MM.1S (cell line): ENCODE data around the gene CPLX1.

Source experiments
- DNase-seq: peaks from one replicate; pipeline ENCODE4 v3.0.0-alpha.2; 2015
- H2AFZ ChIP-seq: fragments of 300-600 bp; sonication (generic); 2 replicates; pipeline ENCODE4 v1.6.0; 2016; ENCODE audit warnings: antibody characterized with exemption, low read length
- H3F3A ChIP-seq: fragments of 300-600 bp; sonication (generic); 2 replicates; pipeline ENCODE4 v1.6.1; 2016; ENCODE audit warnings: mild to moderate bottlenecking, antibody characterized with exemption, low read length, moderate library complexity, mixed read lengths; ENCODE audit not compliant: insufficient read depth
- H3K27ac ChIP-seq: fragments of 300-600 bp; sonication (generic); 2 replicates; pipeline ENCODE4 v1.5.1; 2016; ENCODE audit warnings: mild to moderate bottlenecking, low read length
- H3K27me3 ChIP-seq: fragments of 300-600 bp; sonication (generic); replicated peaks from 2 replicates; pipeline ENCODE4 v1.6.0; 2016; ENCODE audit warnings: low read length; ENCODE audit not compliant: insufficient read depth
- H3K36me3 ChIP-seq: fragments of 300-600 bp; sonication (generic); replicated peaks from 2 replicates; pipeline ENCODE4 v1.6.1; 2016; ENCODE audit warnings: mild to moderate bottlenecking, low read length, mixed read lengths; ENCODE audit not compliant: insufficient read depth
- H3K4me1 ChIP-seq: fragments of 300-600 bp; sonication (generic); 2 replicates; pipeline ENCODE4 v1.6.1; 2016; ENCODE audit warnings: low read length, mixed read lengths
- H3K4me2 ChIP-seq: fragments of 300-600 bp; sonication (generic); 2 replicates; pipeline ENCODE4 v1.6.0; 2016; ENCODE audit warnings: low read depth, low read length
- H3K4me3 ChIP-seq: fragments of 300-600 bp; sonication (generic); 2 replicates; pipeline ENCODE4 v1.5.1; 2016; ENCODE audit warnings: low read length, mixed read lengths
- H3K79me2 ChIP-seq: fragments of 300-600 bp; sonication (generic); 2 replicates; pipeline ENCODE4 v1.6.1; 2016; ENCODE audit warnings: mixed run types, low read length, mixed read lengths
- H3K9ac ChIP-seq: fragments of 300-600 bp; sonication (generic); 2 replicates; pipeline ENCODE4 v1.6.1; 2016; ENCODE audit warnings: low read length, mixed read lengths
- H3K9me2 ChIP-seq: fragments of 300-600 bp; sonication (generic); replicated peaks from 2 replicates; pipeline ENCODE4 v1.6.1; 2016; ENCODE audit warnings: mild to moderate bottlenecking, low read length, mixed read lengths; ENCODE audit not compliant: insufficient read depth
- H3K9me3 ChIP-seq: fragments of 300-600 bp; sonication (generic); replicated peaks from 2 replicates; pipeline ENCODE4 v1.6.1; 2016; ENCODE audit warnings: mild to moderate bottlenecking, low read length, mixed read lengths; ENCODE audit not compliant: insufficient read depth
- H4K20me1 ChIP-seq: fragments of 300-600 bp; sonication (generic); 2 replicates; pipeline ENCODE4 v1.6.1; 2016; ENCODE audit warnings: mild to moderate bottlenecking, low read length, moderate library complexity, mixed read lengths; ENCODE audit not compliant: insufficient read depth
- EZH2 ChIP-seq: fragments of 300-600 bp; sonication (generic); optimal IDR thresholded peaks from 2 replicates; pipeline ENCODE3; 2017; ENCODE audit warnings: low read depth, mild to moderate bottlenecking, antibody characterized with exemption, low read length, mixed read lengths
- EZH2phosphoT487 ChIP-seq: fragments of 300-600 bp; sonication (generic); IDR thresholded peaks from 2 replicates; pipeline ENCODE4 v1.6.1; 2018; ENCODE audit warnings: antibody characterized with exemption, low read length
- TF ChIP-seq, protein P1 (sequence below): fragments of 300-600 bp; sonication (generic); IDR thresholded peaks from 2 replicates; pipeline ENCODE4 v1.5.1; 2016; ENCODE audit warnings: antibody characterized with exemption, low read length, mixed read lengths

Gene CPLX1

DNA sequence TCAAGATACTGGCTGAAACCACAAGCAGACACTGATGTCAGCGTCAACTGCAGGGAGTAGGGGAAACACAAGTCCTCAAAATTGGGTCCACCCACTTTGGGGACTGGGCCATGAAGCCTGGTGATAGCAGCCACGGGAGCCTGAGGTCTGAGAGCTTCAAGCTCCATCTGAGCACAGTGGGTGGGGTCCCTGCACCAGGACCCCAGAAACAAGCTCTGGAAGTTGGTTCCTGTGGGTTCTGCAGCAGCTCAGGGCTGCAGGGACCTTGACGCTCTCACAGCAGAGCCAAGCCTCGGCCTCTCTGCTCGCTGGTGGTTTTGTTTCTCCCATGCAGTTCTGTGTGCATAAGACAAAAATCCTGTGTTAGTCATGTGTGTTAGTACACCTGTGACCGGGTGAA lies 54.5 kb downstream of the CPLX1 start:
- Histone ChIP-seq H3K79me2 (peaks cover 35% of the 10 kb centered on the region), H3K27ac (no peak overlapping the region), H3K4me3 (no peak overlapping the region), H3K4me2 (no peak overlapping the region), H3K9me2 (no peaks in the 10 kb centered on the region), H3K27me3 (no peaks in the 10 kb centered on the region), H3K9me3 (no peaks in the 10 kb centered on the region), H3K9ac (no peak overlapping the region), H3K4me1 (no peaks in the 10 kb centered on the region), H3F3A (no peaks in the 10 kb centered on the region), H2AFZ (no peak overlapping the region), H4K20me1 (no peaks in the 10 kb centered on the region), H3K36me3 (peaks cover 22% of the 10 kb centered on the region)
- DNase-seq: no peak
- TF ChIP-seq, protein P1, sequence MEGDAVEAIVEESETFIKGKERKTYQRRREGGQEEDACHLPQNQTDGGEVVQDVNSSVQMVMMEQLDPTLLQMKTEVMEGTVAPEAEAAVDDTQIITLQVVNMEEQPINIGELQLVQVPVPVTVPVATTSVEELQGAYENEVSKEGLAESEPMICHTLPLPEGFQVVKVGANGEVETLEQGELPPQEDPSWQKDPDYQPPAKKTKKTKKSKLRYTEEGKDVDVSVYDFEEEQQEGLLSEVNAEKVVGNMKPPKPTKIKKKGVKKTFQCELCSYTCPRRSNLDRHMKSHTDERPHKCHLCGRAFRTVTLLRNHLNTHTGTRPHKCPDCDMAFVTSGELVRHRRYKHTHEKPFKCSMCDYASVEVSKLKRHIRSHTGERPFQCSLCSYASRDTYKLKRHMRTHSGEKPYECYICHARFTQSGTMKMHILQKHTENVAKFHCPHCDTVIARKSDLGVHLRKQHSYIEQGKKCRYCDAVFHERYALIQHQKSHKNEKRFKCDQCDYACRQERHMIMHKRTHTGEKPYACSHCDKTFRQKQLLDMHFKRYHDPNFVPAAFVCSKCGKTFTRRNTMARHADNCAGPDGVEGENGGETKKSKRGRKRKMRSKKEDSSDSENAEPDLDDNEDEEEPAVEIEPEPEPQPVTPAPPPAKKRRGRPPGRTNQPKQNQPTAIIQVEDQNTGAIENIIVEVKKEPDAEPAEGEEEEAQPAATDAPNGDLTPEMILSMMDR: no peak
- TF ChIP-seq EZH2: no peak
- TF ChIP-seq EZH2phosphoT487: no peak

GRCh38 chr4:770022-770421 lies 55.9 kb downstream of the CPLX1 start:
- no peaks in the 10 kb centered on the region for H3K9me3 ChIP-seq
- no peak for DNase-seq
- TF ChIP-seq, protein P1: no peak
- no peak for TF ChIP-seq EZH2
- no peak for TF ChIP-seq EZH2phosphoT487
- no peaks in the 10 kb centered on the region for H3K4me1 ChIP-seq
- no peak overlapping the region for H3K27ac ChIP-seq
- no peak overlapping the region for H3K4me3 ChIP-seq
- H3K9ac ChIP-seq: no peak overlapping the region
- peaks cover 22% of the 10 kb centered on the region for H3K36me3 ChIP-seq
- no peak overlapping the region for H2AFZ ChIP-seq
- H3K79me2 ChIP-seq: peaks cover 23% of the 10 kb centered on the region
- no peaks in the 10 kb centered on the region for H3K27me3 ChIP-seq
- no peaks in the 10 kb centered on the region for H3F3A ChIP-seq
- H4K20me1 ChIP-seq: no peaks in the 10 kb centered on the region
- no peaks in the 10 kb centered on the region for H3K9me2 ChIP-seq
- H3K4me2 ChIP-seq: no peak overlapping the region

- H3F3A ChIP-seq: no peaks in the 10 kb centered on the region
These were observed 56.4 kb downstream of the CPLX1 start for GRCh38 chr4:769511-769910.

More at GRCh38 chr4:769511-769910, 56.4 kb downstream of the CPLX1 start:
- Histone ChIP-seq H3K9ac (no peak overlapping the region), H3K9me3 (no peaks in the 10 kb centered on the region), H3K4me1 (no peaks in the 10 kb centered on the region), H3K27me3 (no peaks in the 10 kb centered on the region), H3K27ac (no peak overlapping the region), H3K36me3 (peaks cover 22% of the 10 kb centered on the region), H3K4me3 (no peak overlapping the region), H4K20me1 (no peaks in the 10 kb centered on the region), H3K9me2 (no peaks in the 10 kb centered on the region), H2AFZ (no peak overlapping the region), H3K4me2 (no peak overlapping the region), H3K79me2 (peaks cover 18% of the 10 kb centered on the region)
- no peak for TF ChIP-seq EZH2
- TF ChIP-seq EZH2phosphoT487: no peak
- TF ChIP-seq, protein P1: no peak
- DNase-seq: no peak
